ENCODE data around the gene RAN. TPM values are rescaled to one million over a fixed set of nuclear protein-coding genes. Genes with fewer than 3 reads are reported as not detected.

RAN gene
- total and polyA plus RNA-seq, 8 donors = 431 to 665 (median 563) TPM

GRCh38 chr12:130877333-130877732 lies 5.5 kb downstream of the RAN start:
- intact Hi-C loops (cut with DNase I) = no loop called here
- DNase-seq (no peak), ATAC-seq (no peak)
- TF ChIP-seq CTCF (IDR thresholded peaks at IDR 0.05) = no peak
- Histone ChIP-seq H3K27me3 (no peaks in the 10 kb centered on the region), H3K36me3 (peaks cover 0 to 48% of the 10 kb centered on the region in 2 donors), H3K9me3 (no peaks in the 10 kb centered on the region), H3K4me3 (no peak overlapping the region), H3K27ac (no peak overlapping the region), H3K4me1 (peaks cover 11 to 24% of the 10 kb centered on the region in 2 donors)

GRCh38 chr12:130878193-130879185 lies 6.6 kb downstream of the RAN start:
- TF ChIP-seq CTCF (IDR thresholded peaks at IDR 0.05) = no peak
- Histone ChIP-seq H3K4me3 (no peak overlapping the region), H3K27ac (no peak overlapping the region), H3K36me3 (peaks cover 0 to 42% of the 10 kb centered on the region in 2 donors), H3K9me3 (no peaks in the 10 kb centered on the region), H3K27me3 (no peaks in the 10 kb centered on the region), H3K4me1 (peaks cover 4 to 14% of the 10 kb centered on the region in 2 donors)
- no peak for ATAC-seq
- intact Hi-C loops (cut with DNase I) = no loop called here
- DNase-seq = no peak

GRCh38 chr12:130879212-130879686 lies 7.4 kb downstream of the RAN start:
- no peak overlapping the region for H3K4me3 ChIP-seq
- intact Hi-C loops (cut with DNase I) = no loop called here
- no peak overlapping the region for H3K27ac ChIP-seq
- H3K4me1 ChIP-seq = peaks cover 0 to 6% of the 10 kb centered on the region in 2 donors
- no peaks in the 10 kb centered on the region for H3K9me3 ChIP-seq
- no peaks in the 10 kb centered on the region for H3K27me3 ChIP-seq
- ATAC-seq (no peak), DNase-seq (no peak)
- TF ChIP-seq CTCF (IDR thresholded peaks at IDR 0.05) = no peak
- peaks cover 0 to 35% of the 10 kb centered on the region in 2 donors for H3K36me3 ChIP-seq

GRCh38 chr12:130879781-130880389 lies 8.0 kb downstream of the RAN start:
- no peak overlapping the region for H3K27ac ChIP-seq
- DNase-seq (no peak), ATAC-seq (no peak)
- H3K27me3 ChIP-seq = no peaks in the 10 kb centered on the region
- H3K9me3 ChIP-seq = no peaks in the 10 kb centered on the region
- TF ChIP-seq CTCF (IDR thresholded peaks at IDR 0.05) = no peak
- H3K4me1 ChIP-seq = no peaks in the 10 kb centered on the region
- intact Hi-C loops (cut with DNase I) = no loop called here
- H3K36me3 ChIP-seq = peaks cover 0 to 28% of the 10 kb centered on the region in 2 donors
- H3K4me3 ChIP-seq = no peak overlapping the region

- H3K36me3 ChIP-seq = peaks cover 0 to 23% of the 10 kb centered on the region in 2 donors
- intact Hi-C loops (cut with DNase I) = no loop called here
- H3K9me3 ChIP-seq = no peaks in the 10 kb centered on the region
- no peak for TF ChIP-seq CTCF (IDR thresholded peaks at IDR 0.05)
- H3K4me3 ChIP-seq = no peak overlapping the region
- DNase-seq (no peak), ATAC-seq (no peak)
- H3K4me1 ChIP-seq = no peaks in the 10 kb centered on the region
- no peak overlapping the region for H3K27ac ChIP-seq
- H3K27me3 ChIP-seq = no peaks in the 10 kb centered on the region
These were observed 8.6 kb downstream of the RAN start for GRCh38 chr12:130880411-130880885.
